HEK293 (cell line): ENCODE results near the gene ATP6V0A4.

Experiments
- SALL2 ChIP-seq: fragments of 450-650 bp; formaldehyde crosslinking; IDR thresholded peaks from 2 replicates; pipeline ENCODE4 v1.5.0; 2017; ENCODE audit warnings: missing biosample characterization, mild to moderate bottlenecking, missing genetic modification characterization, borderline replicate concordance
- TCF7L2 ChIP-seq: IDR thresholded peaks from 2 replicates; pipeline ENCODE4 v1.6.1; 2011; ENCODE audit warnings: low read depth, mild to moderate bottlenecking, inconsistent platforms, low read length, moderate library complexity, borderline replicate concordance
- WT1 ChIP-seq: fragments of 450-650 bp; formaldehyde crosslinking; IDR thresholded peaks from 2 replicates; pipeline ENCODE4 v1.5.1; 2016; ENCODE audit warnings: missing biosample characterization, missing genetic modification characterization
- YY1 ChIP-seq: fragments of 450-650 bp; formaldehyde crosslinking; IDR thresholded peaks from 2 replicates; pipeline ENCODE4 v1.5.1; 2018; ENCODE audit warnings: missing biosample characterization, missing genetic modification characterization
- ZBTB48 ChIP-seq: fragments of 450-650 bp; formaldehyde crosslinking; IDR thresholded peaks from 2 replicates; pipeline ENCODE4 v1.5.1; 2016; ENCODE audit warnings: missing biosample characterization, missing genetic modification characterization
- ZNF114 ChIP-seq: fragments of 450-650 bp; formaldehyde crosslinking; IDR thresholded peaks from 2 replicates; pipeline ENCODE4 v1.5.0; 2017; ENCODE audit warnings: missing biosample characterization, missing genetic modification characterization
- ZNF138 ChIP-seq: fragments of 450-650 bp; formaldehyde crosslinking; IDR thresholded peaks from 2 replicates; pipeline ENCODE4 v1.5.1; 2016; ENCODE audit warnings: missing biosample characterization, missing genetic modification characterization, borderline replicate concordance
- ZNF274 ChIP-seq, 2 experiments: fragments of 200-500 bp in 1 of 2; fragments of 450-650 bp in 1 of 2; sonication (Bioruptor generic) in 1 of 2; formaldehyde crosslinking in 1 of 2; IDR thresholded peaks; 2 replicates each; pipeline versions ENCODE4 v1.5.1 to v1.6.1; 2014 to 2016; ENCODE audit warnings: borderline replicate concordance in 1 of 2, inconsistent platforms in 1 of 2, low read length in 1 of 2, missing biosample characterization in 1 of 2, missing genetic modification characterization in 1 of 2
- ZSCAN30 ChIP-seq: fragments of 450-650 bp; IDR thresholded peaks from 2 replicates; pipeline ENCODE4 v1.5.1; 2018; ENCODE audit warnings: missing biosample characterization, mild to moderate bottlenecking, missing genetic modification characterization, moderate library complexity
- TF ChIP-seq, protein P1 (sequence below): fragments of 450-650 bp; formaldehyde crosslinking; IDR thresholded peaks from 2 replicates; pipeline ENCODE4 v1.5.1; 2016; ENCODE audit warnings: missing biosample characterization, missing genetic modification characterization
- TF ChIP-seq, protein P2 (sequence below): fragments of 450-650 bp; formaldehyde crosslinking; IDR thresholded peaks from 2 replicates; pipeline ENCODE4 v1.5.1; 2016; ENCODE audit warnings: missing biosample characterization, missing genetic modification characterization
- TF ChIP-seq, protein P3 (sequence below): fragments of 450-650 bp; formaldehyde crosslinking; IDR thresholded peaks from 2 replicates; pipeline ENCODE4 v1.5.1; 2016; ENCODE audit warnings: missing biosample characterization, missing genetic modification characterization
- TF ChIP-seq, protein P4 (sequence below): sonication (generic); formaldehyde crosslinking; IDR thresholded peaks from 2 replicates; pipeline ENCODE4 v1.8.1; 2022; ENCODE audit warnings: mild to moderate bottlenecking, moderate library complexity, missing genetic modification reagents

DNA sequence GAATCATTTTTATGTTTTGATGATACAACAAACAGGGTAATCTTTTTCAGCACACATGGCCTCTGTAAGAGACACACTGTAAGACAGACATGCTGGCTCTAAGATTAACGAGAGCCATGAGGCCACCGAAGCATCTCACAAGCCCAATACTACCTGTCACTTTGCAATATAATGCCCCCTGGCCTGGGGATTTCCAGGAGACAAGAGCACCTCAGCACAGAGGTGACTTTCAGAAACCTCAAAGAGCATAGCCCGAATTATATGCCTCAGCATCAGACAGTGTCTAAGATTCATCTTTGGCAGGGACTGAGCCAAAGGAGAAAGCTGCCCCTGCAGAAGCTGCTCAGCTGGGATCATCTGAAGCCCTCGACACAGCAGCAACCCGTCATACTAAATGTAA lies 44.4 kb downstream of the ATP6V0A4 start:
- TF ChIP-seq, protein P1, sequence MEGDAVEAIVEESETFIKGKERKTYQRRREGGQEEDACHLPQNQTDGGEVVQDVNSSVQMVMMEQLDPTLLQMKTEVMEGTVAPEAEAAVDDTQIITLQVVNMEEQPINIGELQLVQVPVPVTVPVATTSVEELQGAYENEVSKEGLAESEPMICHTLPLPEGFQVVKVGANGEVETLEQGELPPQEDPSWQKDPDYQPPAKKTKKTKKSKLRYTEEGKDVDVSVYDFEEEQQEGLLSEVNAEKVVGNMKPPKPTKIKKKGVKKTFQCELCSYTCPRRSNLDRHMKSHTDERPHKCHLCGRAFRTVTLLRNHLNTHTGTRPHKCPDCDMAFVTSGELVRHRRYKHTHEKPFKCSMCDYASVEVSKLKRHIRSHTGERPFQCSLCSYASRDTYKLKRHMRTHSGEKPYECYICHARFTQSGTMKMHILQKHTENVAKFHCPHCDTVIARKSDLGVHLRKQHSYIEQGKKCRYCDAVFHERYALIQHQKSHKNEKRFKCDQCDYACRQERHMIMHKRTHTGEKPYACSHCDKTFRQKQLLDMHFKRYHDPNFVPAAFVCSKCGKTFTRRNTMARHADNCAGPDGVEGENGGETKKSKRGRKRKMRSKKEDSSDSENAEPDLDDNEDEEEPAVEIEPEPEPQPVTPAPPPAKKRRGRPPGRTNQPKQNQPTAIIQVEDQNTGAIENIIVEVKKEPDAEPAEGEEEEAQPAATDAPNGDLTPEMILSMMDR (tag by site-specific recombination): no peak
- TF ChIP-seq, protein P2, sequence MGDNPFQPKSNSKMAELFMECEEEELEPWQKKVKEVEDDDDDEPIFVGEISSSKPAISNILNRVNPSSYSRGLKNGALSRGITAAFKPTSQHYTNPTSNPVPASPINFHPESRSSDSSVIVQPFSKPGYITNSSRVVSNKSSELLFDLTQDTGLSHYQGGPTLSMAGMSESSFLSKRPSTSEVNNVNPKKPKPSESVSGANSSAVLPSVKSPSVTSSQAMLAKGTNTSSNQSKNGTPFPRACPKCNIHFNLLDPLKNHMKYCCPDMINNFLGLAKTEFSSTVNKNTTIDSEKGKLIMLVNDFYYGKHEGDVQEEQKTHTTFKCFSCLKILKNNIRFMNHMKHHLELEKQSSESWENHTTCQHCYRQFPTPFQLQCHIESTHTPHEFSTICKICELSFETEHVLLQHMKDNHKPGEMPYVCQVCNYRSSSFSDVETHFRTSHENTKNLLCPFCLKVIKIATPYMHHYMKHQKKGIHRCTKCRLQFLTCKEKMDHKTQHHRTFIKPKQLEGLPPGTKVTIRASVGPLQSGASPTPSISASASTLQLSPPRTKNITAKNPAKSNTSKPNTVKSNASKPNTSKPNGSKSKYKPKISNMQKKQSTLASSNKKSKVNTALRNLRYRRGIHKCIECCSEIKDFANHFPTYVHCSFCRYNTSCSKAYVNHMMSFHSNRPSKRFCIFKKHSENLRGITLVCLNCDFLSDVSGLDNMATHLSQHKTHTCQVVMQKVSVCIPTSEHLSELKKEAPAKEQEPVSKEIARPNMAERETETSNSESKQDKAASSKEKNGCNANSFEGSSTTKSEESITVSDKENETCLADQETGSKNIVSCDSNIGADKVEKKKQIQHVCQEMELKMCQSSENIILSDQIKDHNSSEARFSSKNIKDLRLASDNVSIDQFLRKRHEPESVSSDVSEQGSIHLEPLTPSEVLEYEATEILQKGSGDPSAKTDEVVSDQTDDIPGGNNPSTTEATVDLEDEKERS (tag by site-specific recombination): no peak
- TF ChIP-seq ZNF138 (no peak), ZSCAN30 (tag by site-specific recombination) (no peak), ZNF274 (IDR thresholded peaks at IDR 0.05; ENCODE audit: low read length) (no peak), ZNF274 (tag by site-specific recombination; IDR thresholded peaks at IDR 0.05; ENCODE audit: borderline replicate concordance) (no peak), YY1 (tag by site-specific recombination) (no peak), TCF7L2 (no peak), ZBTB48 (tag by site-specific recombination) (no peak), ZNF114 (no peak), SALL2 (no peak), WT1 (no peak)
- TF ChIP-seq, protein P3, sequence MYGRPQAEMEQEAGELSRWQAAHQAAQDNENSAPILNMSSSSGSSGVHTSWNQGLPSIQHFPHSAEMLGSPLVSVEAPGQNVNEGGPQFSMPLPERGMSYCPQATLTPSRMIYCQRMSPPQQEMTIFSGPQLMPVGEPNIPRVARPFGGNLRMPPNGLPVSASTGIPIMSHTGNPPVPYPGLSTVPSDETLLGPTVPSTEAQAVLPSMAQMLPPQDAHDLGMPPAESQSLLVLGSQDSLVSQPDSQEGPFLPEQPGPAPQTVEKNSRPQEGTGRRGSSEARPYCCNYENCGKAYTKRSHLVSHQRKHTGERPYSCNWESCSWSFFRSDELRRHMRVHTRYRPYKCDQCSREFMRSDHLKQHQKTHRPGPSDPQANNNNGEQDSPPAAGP (tag by site-specific recombination): no peak
- TF ChIP-seq, protein P4, sequence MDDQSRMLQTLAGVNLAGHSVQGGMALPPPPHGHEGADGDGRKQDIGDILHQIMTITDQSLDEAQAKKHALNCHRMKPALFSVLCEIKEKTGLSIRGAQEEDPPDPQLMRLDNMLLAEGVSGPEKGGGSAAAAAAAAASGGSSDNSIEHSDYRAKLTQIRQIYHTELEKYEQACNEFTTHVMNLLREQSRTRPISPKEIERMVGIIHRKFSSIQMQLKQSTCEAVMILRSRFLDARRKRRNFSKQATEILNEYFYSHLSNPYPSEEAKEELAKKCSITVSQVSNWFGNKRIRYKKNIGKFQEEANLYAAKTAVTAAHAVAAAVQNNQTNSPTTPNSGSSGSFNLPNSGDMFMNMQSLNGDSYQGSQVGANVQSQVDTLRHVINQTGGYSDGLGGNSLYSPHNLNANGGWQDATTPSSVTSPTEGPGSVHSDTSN: no peak
